NCI-H446 (cell line): ENCODE results near the gene LRSAM1.

Source experiments
- DNase-seq, 2 experiments: peaks; one replicate each; lab custom pipeline; 2025; lab: John Stamatoyannopoulos, UW

LRSAM1 gene

DNA sequence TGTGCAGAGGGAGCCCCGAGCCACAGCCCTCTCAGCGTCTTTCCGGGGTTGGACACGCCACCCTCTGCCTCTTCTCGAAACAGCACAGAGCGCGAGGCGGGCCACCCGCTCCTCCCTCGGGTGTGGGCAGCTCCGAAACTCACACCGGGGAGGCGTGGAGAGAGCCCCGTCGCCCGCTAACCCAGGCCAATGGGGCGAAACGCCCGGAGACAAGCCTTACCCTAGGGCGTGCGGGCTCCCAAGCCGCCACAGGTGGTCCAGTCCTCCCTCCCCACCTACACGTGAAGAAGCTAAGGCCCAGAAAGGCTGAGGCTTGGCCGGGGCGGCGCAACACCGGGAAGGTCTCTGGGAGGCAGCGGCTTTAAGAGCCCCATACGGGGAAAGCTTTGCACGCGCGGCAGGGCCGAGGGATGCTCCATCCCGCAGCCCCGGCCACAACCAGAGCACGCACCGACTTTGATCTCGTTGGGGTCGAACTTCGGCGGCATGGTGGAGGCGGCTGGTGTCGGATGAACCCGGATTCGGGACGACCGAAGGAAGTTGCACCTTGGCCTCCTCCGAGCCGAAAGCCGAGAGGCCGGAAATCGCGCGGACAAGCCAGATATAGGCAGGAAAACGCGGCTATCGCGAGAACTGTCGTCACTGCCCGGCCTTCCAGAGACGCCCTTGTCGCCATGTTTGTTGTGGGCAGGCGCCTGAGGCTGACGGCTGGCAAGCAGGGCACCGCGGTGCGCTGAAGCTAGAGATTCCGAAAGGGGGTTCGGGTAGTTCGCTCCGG, at the start of gene LRSAM1, which contains the start of gene RPL12:
Gene LRSAM1 (plus strand): TSS at position 681 of the 778 bp plus-strand sequence. CDS start 3,018 bp downstream, outside the sequence.
Gene RPL12 (minus strand): TSS at position 577 of the 778 bp plus-strand sequence. CDS start 89 bp downstream, at position 488.
- peak; percentile 57 to 92 for DNase-seq

DNA sequence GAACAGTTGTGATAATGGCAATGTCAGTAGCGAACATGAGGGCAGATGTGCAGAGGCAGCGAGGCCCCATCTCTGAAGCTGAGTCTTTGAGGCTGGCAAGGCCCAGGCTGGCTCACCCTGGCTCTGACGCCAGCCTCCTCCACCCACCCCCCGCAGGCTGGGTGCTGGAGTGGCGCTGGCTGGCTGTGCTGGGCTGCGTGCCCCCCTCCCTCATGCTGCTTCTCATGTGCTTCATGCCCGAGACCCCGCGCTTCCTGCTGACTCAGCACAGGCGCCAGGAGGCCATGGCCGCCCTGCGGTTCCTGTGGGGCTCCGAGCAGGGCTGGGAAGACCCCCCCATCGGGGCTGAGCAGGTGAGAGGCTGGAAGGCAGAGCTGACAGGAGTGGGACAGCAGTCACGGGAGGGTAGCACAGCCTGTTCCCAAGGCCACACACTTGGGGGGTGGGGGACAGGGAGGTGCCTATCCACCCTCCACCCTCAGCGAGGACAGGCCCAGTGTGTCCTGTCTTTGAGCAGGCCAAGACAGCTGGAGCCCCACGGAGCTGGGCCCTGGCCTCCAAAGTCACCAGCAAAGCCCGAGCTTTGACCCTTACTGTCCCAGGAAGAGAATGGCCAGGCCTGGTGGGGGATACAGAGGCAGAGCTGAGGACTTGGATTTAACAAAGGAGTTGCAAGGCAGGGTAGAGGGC, 48.8 kb upstream of the LRSAM1 start:
- no peak for DNase-seq

GRCh38 chr9:127403507-127404192, 47.7 kb upstream of the LRSAM1 start:
- no peak for DNase-seq

GRCh38 chr9:127404631-127405030, 46.7 kb upstream of the LRSAM1 start:
- no peak for DNase-seq

DNA sequence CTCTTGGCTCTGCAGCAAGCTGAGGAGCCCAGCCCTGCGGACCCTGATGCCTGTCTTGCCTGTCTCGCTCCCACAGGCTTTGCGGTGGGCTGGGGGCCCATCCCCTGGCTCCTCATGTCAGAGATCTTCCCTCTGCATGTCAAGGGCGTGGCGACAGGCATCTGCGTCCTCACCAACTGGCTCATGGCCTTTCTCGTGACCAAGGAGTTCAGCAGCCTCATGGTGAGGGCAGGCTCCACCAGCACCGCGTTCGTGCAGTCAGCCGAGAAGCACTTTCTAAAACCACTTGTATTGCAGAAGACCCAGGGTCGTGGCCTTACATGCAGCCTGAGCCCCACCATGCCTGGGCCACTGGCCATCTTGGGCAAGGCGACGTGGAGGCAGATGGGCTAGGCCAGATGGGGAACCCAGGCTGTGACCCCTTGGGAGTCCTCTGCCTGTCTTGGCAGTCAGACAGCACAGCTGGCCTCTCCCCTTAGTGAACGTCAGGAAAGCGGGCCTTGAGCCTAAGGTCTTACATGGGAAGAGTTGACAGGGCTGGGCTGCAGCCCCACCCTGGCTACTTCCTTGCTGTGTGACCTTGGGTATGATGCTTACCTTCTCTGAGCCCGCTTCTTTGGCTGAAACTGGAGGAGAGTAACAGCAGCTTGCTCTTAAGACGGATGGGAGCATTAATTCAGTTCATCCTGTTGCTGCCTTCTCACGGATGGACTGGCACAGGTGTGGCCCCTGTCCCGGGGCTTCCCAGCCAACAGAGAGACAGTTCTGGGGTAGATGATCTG, 45.8 kb upstream of the LRSAM1 start:
- peak in 1 of 2 experiments; percentile 1 for DNase-seq

- no peak for DNase-seq
Observed at GRCh38 chr9:127406799-127407491, 44.4 kb upstream of the LRSAM1 start.

DNA sequence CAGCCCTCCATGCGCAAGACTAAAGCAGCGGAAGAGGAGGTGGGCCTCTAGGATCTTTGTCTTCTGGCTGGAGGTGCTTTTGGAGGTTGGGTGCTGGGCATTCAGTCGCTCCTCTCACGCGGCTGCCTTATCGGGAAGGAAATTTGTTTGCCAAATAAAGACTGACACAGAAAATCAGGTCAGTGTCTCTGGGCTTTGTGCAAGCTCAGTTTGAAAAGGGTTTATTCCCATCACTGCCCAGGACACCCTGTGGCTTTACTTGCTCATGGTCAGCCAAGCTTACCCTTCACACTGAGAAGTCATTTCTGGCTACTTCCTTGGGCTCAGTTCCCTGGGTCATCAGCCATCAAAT, 43.8 kb upstream of the LRSAM1 start:
- DNase-seq: no peak

DNA sequence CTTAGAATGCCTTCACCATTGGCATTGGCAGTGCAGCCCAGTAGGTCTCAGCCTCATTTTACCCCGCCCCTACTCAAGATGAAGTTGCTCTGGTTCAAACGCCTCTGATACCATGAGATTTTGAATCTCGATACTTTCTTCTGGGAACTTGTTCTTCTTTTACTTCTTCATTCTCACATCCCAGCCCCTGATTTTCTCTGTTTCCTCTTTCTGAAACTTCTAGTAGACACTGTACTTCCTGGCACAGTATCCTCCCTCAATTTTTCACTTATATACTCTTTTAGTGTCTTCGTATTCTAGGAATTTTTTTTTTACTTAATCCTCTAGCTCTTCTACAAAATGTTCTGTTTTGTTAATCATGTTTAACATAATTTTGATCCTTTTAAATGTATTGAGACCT, 40.2 kb upstream of the LRSAM1 start:
- DNase-seq: no peak

DNA sequence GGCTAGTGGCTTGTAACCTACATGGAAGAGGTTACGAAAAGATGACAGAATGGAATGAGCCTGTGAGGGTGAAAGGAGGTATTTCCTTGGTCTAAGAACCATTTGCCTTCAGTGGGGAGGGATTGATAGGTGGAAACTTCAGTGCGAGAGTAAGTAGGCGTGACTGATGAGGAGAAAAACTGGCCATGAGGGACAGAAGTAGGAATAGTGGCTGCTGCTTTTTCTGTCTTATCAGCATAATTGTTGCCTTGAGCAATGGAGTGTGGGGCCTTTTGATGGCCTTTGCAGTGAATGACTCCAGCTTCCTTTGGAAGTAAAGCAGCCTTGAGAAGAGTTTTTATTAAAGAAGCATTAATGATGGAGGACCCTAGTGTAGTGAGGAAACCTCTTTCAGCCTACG, 36.2 kb upstream of the LRSAM1 start:
- no peak for DNase-seq

DNA sequence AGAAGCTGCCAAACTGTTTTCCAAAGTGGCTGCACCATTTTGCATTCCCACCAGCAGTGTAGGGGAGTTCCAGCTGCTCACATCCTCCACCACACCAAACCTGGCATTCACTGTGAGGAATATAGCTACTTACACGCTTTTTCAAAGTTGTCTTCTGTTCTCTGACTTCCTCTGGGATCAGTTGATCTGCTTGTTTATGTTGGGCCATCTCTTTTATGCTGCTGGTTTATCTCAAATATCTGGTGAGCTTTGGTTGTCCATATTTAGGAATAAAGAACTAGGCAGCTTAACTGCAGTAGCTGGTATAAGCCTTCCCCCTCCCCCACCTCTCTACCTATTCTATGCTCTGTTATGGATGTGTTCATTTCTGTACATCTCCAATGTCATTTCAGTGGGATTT, 35.7 kb upstream of the LRSAM1 start:
- no peak for DNase-seq

DNA sequence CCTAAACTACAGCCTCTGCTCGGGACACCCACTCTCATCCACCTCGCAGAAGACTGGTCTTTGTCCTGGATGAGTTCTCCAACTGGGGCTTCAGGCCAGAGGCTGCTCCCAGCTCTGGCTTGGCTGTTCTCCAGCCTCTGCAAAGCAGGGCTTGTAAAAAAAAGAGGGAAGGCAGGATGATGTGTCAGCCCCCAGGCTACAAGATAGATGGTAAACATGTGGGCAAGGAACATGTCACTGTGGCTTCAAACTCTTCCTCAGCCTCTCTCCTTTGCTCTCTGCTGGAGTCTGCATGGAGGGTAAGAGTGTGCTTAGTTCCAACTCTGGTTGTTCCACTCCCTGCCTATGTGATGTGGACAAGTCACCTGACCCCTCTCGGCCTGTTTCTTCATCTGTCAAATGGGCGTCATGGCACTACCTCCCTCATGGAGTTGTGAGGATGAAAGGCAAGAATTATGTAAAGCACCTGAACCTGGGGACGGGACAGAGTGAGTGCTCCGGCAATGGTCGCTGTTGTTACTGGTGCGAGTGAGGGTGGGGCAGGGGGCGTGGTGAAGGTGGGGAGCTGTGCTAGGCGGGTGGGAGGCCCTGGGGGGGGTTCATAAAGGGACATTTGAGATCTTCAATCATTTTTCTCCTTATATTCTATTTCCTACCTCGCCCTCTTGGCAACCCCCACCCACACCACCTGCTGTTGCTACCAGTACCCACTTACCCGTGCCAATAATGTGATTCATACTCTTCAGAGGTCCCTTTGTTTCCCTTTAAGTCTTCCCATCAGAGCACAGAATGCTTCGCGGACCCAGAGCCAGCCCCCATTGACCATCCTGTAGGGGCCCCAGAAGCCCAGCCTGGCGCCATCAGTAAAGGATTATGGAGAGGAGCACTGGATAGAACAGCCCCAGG, 33.9 kb upstream of the LRSAM1 start:
- DNase-seq: peak in 1 of 2 experiments; percentile 40

- no peak for DNase-seq
Observed at GRCh38 chr9:127418037-127418471, 33.3 kb upstream of the LRSAM1 start.

DNA sequence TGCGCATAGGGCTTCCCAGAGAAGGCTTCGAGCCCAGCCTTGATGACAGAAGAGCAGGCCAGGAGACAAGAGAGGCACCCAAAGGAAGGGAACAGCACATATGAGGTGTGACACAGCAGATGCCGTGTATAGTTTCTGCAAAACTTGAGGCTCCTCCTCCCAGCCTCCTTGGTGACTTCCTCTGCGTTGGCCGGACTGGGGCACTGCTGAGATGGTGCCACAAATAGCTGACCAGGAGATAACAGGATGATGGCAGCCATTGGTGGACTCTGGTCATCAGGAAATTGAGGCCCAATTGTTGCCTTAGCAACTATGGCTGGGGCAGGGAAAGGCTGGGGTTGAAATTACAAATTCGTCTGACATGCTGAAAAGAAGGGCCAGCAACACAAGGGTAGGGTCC, 32.0 kb upstream of the LRSAM1 start:
- no peak for DNase-seq

- DNase-seq: no peak
Observed at GRCh38 chr9:127421057-127421456, 30.3 kb upstream of the LRSAM1 start.

GRCh38 chr9:127422133-127422782, 29.1 kb upstream of the LRSAM1 start:
- DNase-seq: no peak

- DNase-seq: no peak
Observed at GRCh38 chr9:127422787-127423186, 28.5 kb upstream of the LRSAM1 start.

- no peak for DNase-seq
Observed at GRCh38 chr9:127423476-127423933, 27.8 kb upstream of the LRSAM1 start.

DNA sequence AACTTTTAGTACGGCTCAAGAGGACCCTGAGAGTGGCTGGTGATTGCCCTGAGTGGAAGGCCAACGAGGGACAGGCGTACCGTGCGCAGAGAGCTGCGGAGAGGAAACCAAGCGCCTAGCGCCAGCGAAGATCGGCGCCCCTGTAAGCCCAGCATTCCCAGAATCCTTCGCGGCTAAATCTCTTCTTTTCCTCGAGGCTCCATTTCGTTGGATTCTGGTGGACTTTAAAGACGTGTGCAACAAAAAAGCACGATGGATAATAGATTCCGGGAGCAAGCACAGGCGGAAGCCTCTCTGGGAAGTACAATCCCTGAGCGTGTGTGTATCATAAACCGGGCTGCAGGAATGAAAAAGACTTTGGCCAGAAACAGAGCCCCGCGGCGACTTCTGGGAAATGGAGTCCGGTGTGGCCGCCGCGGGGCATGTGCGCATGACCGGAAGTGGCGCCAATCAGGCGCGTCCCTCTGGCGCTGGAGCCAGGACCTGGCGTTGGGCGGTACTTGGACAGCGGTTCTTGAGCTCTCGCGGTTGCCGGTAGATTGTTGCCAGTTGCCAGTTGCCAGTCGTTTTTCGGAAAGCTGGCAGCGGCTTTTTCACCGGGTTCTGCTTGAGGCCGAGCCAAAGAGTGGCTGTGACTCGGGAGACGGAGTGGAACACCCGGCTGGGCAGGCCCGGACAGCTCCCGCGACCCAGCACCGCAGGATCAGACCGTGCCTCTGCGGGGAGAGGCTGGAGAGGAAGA, 27.2 kb upstream of the LRSAM1 start, which contains the start of gene ZNF79:
Gene ZNF79 (plus strand): TSS at position 449 of the 742 bp plus-strand sequence. CDS start 406 bp downstream, outside the sequence.
- DNase-seq: peak; percentile 76 to 88

GRCh38 chr9:127424676-127424999, 26.7 kb upstream of the LRSAM1 start:
- no peak for DNase-seq
